Stomach (tissue), 9 donors: ENCODE results near the gene MYO5A. TPM values are rescaled to one million over a fixed set of nuclear protein-coding genes. Genes with fewer than 3 reads are reported as not detected.

Experiments
- DNase-seq, 2 donors: peaks; one replicate each; pipeline versions ENCODE4 v3.0.0 to v3.0.0-alpha.2; 2013 to 2019
- H3K27ac ChIP-seq, 5 donors: fragments of 200-600 bp in 4 of 5; sonication (generic) in 4 of 5; one replicate each; pipeline ENCODE4 v1.5.1; 2013 to 2019; ENCODE audit warnings: mild to moderate bottlenecking in 1 of 5, moderate library complexity in 1 of 5
- H3K27me3 ChIP-seq, 3 donors: fragments of 200-600 bp; sonication (generic); one replicate each; pipeline ENCODE4 v1.5.1; 2017 to 2019; ENCODE audit warnings: mixed run types in 1 of 3
- H3K36me3 ChIP-seq, 4 donors: fragments of 200-600 bp; sonication (generic); 1 replicate in 3 of 4; 2 replicates in 1 of 4; pipeline ENCODE4 v1.5.1; 2016 to 2019
- H3K4me1 ChIP-seq, 4 donors: fragments of 200-600 bp; sonication (generic); one replicate each; pipeline ENCODE4 v1.5.1; 2016 to 2019
- H3K4me3 ChIP-seq, 4 donors: fragments of 200-600 bp; sonication (generic) in 3 of 4; one replicate each; pipeline ENCODE4 v1.5.1; 2016 to 2019; ENCODE audit warnings: mild to moderate bottlenecking in 1 of 4
- H3K9me3 ChIP-seq, 4 donors: fragments of 200-600 bp; sonication (generic); one replicate each; pipeline ENCODE4 v1.5.1; 2016 to 2019
- CTCF ChIP-seq, 7 experiments: fragments of 450-650 bp in 4 of 7; fragments of 200-600 bp in 3 of 7; sonication (generic) in 3 of 7; IDR thresholded peaks; one replicate each; pipeline ENCODE4 v1.5.1; 2016 to 2019; ENCODE audit warnings: antibody characterized with exemption in 7 of 7, control low read depth in 2 of 7, mild to moderate bottlenecking in 1 of 7
- EP300 ChIP-seq: sonication (generic); formaldehyde crosslinking; IDR thresholded peaks from one replicate; pipeline ENCODE4 v1.6.1; 2017; ENCODE audit warnings: antibody characterized with exemption
- POLR2A ChIP-seq, 4 donors: fragments of 450-650 bp; IDR thresholded peaks; one replicate each; pipeline ENCODE4 v1.6.1; 2016; ENCODE audit warnings: antibody characterized with exemption in 4 of 4, control low read depth in 2 of 4, mild to moderate bottlenecking in 1 of 4, moderate library complexity in 1 of 4
- POLR2AphosphoS5 ChIP-seq, 3 donors: sonication (generic); formaldehyde crosslinking; IDR thresholded peaks; one replicate each; pipeline ENCODE4 v1.6.1; 2016; ENCODE audit warnings: antibody characterized with exemption in 3 of 3
- WGBS, 5 donors: extraction: QIAGEN DNeasy Blood & Tissue Kit in 3 of 5; methylation state at CpG; one replicate each; pipeline versions ENCODE4 v1.1.5 to v1.1.7; 2013 to 2018; 5-methylcytosine and 5-hydroxymethylcytosine counted together
- intact Hi-C: fragments of 100-400 bp; cut with DNase I; formaldehyde crosslinking; loops from one replicate; pipeline ENCODE4 v1.15.1; 2023; ENCODE audit warnings: low total_unique reads
- polyA plus RNA-seq, 3 donors: library from polyadenylated mRNA; stranded (reverse); fragments of 200-250 nt; gene quantifications; one replicate each; pipeline ENCODE4 v1.2.3, GENCODE V29; 2013
- total RNA-seq, 5 donors: library from RNA; depleted of rRNA; stranded (reverse); fragments of >200 nt; gene quantifications; one replicate each; pipeline versions ENCODE4 v1.1.0 to v1.2.3, GENCODE V29; 2014 to 2016
- donor health status: healthy with polysubstance abuse.
- donor health status: Bipolar disorder and iron deficiency.
- donor health status: healthy.

The MYO5A gene
- total and polyA plus RNA-seq, 8 donors: 1.2 to 26.2 (median 12.0) TPM

GRCh38 chr15:52368402-52368801 is 160.3 kb downstream of the MYO5A start:
- no peaks in the 10 kb centered on the region for H3K27me3 ChIP-seq
- TF ChIP-seq EP300: no peak
- no peak for TF ChIP-seq POLR2AphosphoS5 (IDR thresholded peaks at IDR 0.05)
- TF ChIP-seq POLR2A (IDR thresholded peaks at IDR 0.05): no peak
- no peak for TF ChIP-seq CTCF (IDR thresholded peaks at IDR 0.05)
- DNase-seq: no peak
- intact Hi-C loops: no loop called here
- H3K4me3 ChIP-seq: no peak overlapping the region
- H3K9me3 ChIP-seq: no peaks in the 10 kb centered on the region
- no peaks in the 10 kb centered on the region for H3K4me1 ChIP-seq
- peaks cover 4 to 88% (median 82%) of the 10 kb centered on the region in 4 donors for H3K36me3 ChIP-seq
- WGBS, 5 donors: 69 to 90% (median 72%) methylated on average over 3 of the region's 3 CpGs
- H3K27ac ChIP-seq: no peak overlapping the region

DNA sequence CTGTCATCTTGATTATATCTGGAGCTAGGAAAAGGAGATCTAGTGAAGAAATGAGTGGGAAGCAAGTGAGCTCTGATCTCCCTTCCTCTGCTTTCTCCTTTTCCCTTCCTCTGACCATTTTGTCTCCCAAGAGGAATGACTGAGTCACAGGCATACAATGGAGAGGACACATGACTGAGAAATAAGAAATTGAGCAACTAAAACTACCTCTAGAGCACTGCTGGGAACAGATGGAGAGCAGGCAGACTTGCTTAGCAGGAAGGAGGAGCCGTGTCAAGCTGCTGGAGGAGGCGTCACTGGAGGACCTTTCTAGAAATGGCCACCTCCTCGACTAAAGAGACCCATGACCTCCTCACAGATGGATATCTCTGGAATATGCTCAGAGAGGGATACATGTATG is 166.2 kb downstream of the MYO5A start:
- Histone ChIP-seq H3K4me3 (no peak overlapping the region), H3K9me3 (no peaks in the 10 kb centered on the region), H3K36me3 (peaks cover 0 to 82% (median 73%) of the 10 kb centered on the region in 4 donors), H3K4me1 (no peaks in the 10 kb centered on the region), H3K27me3 (no peaks in the 10 kb centered on the region), H3K27ac (no peak overlapping the region)
- 66 to 88% (median 86%) methylated on average over 3 of the region's 3 CpGs for whole genome bisulfite sequencing, 5 donors
- no peak for DNase-seq
- TF ChIP-seq POLR2AphosphoS5 (IDR thresholded peaks at IDR 0.05) (no peak), CTCF (IDR thresholded peaks at IDR 0.05) (no peak), POLR2A (IDR thresholded peaks at IDR 0.05) (no peak), EP300 (no peak)
- intact Hi-C loops: no loop called here

- Histone ChIP-seq H3K27ac (no peak overlapping the region), H3K36me3 (peaks cover 0 to 80% (median 69%) of the 10 kb centered on the region in 4 donors), H3K9me3 (no peaks in the 10 kb centered on the region), H3K4me1 (no peaks in the 10 kb centered on the region), H3K4me3 (no peak overlapping the region), H3K27me3 (no peaks in the 10 kb centered on the region)
- no peak for DNase-seq
- intact Hi-C loops: no loop called here
- no peak for TF ChIP-seq CTCF (IDR thresholded peaks at IDR 0.05)
- no peak for TF ChIP-seq EP300
- TF ChIP-seq POLR2A (IDR thresholded peaks at IDR 0.05): no peak
- no peak for TF ChIP-seq POLR2AphosphoS5 (IDR thresholded peaks at IDR 0.05)
- WGBS, 5 donors: 86 to 96% (median 92%) methylated on average over 4 of the region's 4 CpGs
Measured at GRCh38 chr15:52361975-52362494, 166.6 kb downstream of the MYO5A start.

DNA sequence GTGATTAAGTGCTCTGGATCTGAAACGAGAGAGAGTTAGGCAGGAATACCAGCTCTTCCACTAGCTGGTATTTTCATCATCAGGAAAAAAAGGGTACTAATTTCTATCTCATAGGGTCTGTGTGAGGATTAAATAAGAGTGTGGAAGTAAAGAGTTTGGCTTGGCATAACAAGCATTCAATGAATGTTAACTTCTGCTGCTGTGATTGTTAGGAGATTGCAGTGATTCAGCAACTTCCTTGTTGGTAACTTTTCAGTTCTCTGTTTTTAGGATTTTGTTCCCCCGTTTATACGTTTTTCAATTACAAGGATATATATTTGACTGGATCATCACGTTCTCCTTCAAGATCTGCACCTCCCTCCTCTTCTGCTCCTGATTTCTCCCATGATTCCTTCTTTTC is 167.2 kb downstream of the MYO5A start:
- Histone ChIP-seq H3K9me3 (no peaks in the 10 kb centered on the region), H3K27me3 (no peaks in the 10 kb centered on the region), H3K36me3 (peaks cover 0 to 76% (median 65%) of the 10 kb centered on the region in 4 donors), H3K27ac (no peak overlapping the region), H3K4me1 (no peaks in the 10 kb centered on the region), H3K4me3 (no peak overlapping the region)
- intact Hi-C loops: no loop called here
- no peak for DNase-seq
- 67 to 80% (median 76%) methylated on average over 4 of the region's 4 CpGs for WGBS, 5 donors
- TF ChIP-seq POLR2AphosphoS5 (IDR thresholded peaks at IDR 0.05) (no peak), CTCF (IDR thresholded peaks at IDR 0.05) (no peak), POLR2A (IDR thresholded peaks at IDR 0.05) (no peak), EP300 (no peak)
